DOHH2 (cell line): ENCODE results near the gene PLB1.

Source experiments
- H3F3A ChIP-seq: fragments of 200-600 bp; sonication (generic), shearing (Covaris generic); 2 replicates; pipeline ENCODE4 v1.6.0; 2016; ENCODE audit warnings: antibody characterized with exemption, mild to moderate bottlenecking; ENCODE audit not compliant: control insufficient read depth, insufficient read depth
- H3K27ac ChIP-seq: fragments of 200-600 bp; sonication (generic); 2 replicates; pipeline ENCODE4 v1.5.1; 2014; ENCODE audit warnings: low read depth, mild to moderate bottlenecking, low read length, moderate library complexity
- H3K27me3 ChIP-seq: fragments of 200-600 bp; sonication (generic); 2 replicates; pipeline ENCODE4 v1.6.1; 2014; ENCODE audit warnings: mild to moderate bottlenecking, low read length, mixed read lengths; ENCODE audit not compliant: control insufficient read depth
- H3K36me3 ChIP-seq: fragments of 200-600 bp; sonication (generic); 2 replicates; pipeline ENCODE4 v1.6.1; 2014; ENCODE audit warnings: mild to moderate bottlenecking, low read length, moderate library complexity, mixed read lengths; ENCODE audit not compliant: control insufficient read depth
- H3K4me1 ChIP-seq: fragments of 200-600 bp; sonication (generic); 2 replicates; pipeline ENCODE4 v1.6.1; 2014; ENCODE audit warnings: mild to moderate bottlenecking, low read length, mixed read lengths; ENCODE audit not compliant: control insufficient read depth
- H3K4me2 ChIP-seq: fragments of 200-600 bp; sonication (generic); 2 replicates; pipeline ENCODE4 v1.6.0; 2014; ENCODE audit warnings: mild to moderate bottlenecking, low read length, moderate library complexity
- H3K4me3 ChIP-seq: fragments of 200-600 bp; sonication (generic); 2 replicates; pipeline ENCODE4 v1.5.1; 2014; ENCODE audit warnings: mild to moderate bottlenecking, low read length, mixed read lengths
- H3K79me2 ChIP-seq: fragments of 200-600 bp; sonication (generic); 2 replicates; pipeline ENCODE4 v1.6.1; 2014; ENCODE audit warnings: mild to moderate bottlenecking, low read length, mixed read lengths; ENCODE audit not compliant: control insufficient read depth
- H3K9me2 ChIP-seq: fragments of 200-600 bp; sonication (generic); replicated peaks from 2 replicates; pipeline ENCODE4 v1.6.1; 2014; ENCODE audit warnings: mild to moderate bottlenecking, low read length, mixed read lengths; ENCODE audit not compliant: control insufficient read depth
- H3K9me3 ChIP-seq: fragments of 200-600 bp; sonication (generic); 2 replicates; pipeline ENCODE4 v1.6.1; 2014; ENCODE audit warnings: antibody characterized with exemption, low read length, mixed read lengths; ENCODE audit not compliant: control insufficient read depth, insufficient read depth
- H4K20me1 ChIP-seq: fragments of 200-600 bp; sonication (generic); 2 replicates; pipeline ENCODE4 v1.6.0; 2014; ENCODE audit warnings: low read depth, mild to moderate bottlenecking, antibody characterized with exemption, low read length, moderate library complexity; ENCODE audit not compliant: control insufficient read depth, insufficient read depth
- CTCF ChIP-seq: fragments of 200-600 bp; sonication (generic); IDR thresholded peaks from one replicate; pipeline ENCODE4 v1.5.1; 2014; ENCODE audit warnings: antibody characterized with exemption, mild to moderate bottlenecking, low read depth, low read length; ENCODE audit not compliant: poor library complexity, severe bottlenecking
- EZH2phosphoT487 ChIP-seq: fragments of 200-600 bp; sonication (generic); IDR thresholded peaks from 2 replicates; pipeline ENCODE4 v1.6.1; 2017; ENCODE audit warnings: borderline replicate concordance, mild to moderate bottlenecking, antibody characterized with exemption, low read length, moderate library complexity, mixed read lengths

The PLB1 gene

GRCh38 chr2:28528206-28528605 lies 32.3 kb downstream of the PLB1 start:
- Histone ChIP-seq H3K4me1 (no peaks in the 10 kb centered on the region), H4K20me1 (no peaks in the 10 kb centered on the region), H3K4me2 (no peak overlapping the region), H3K36me3 (no peaks in the 10 kb centered on the region), H3K4me3 (no peak overlapping the region), H3K27ac (no peak overlapping the region), H3F3A (no peaks in the 10 kb centered on the region), H3K79me2 (no peaks in the 10 kb centered on the region), H3K27me3 (peaks cover 7% of the 10 kb centered on the region; the same call in 1 of the 2 replicates), H3K9me2 (no peaks in the 10 kb centered on the region), H3K9me3 (no peaks in the 10 kb centered on the region)
- no peak for TF ChIP-seq EZH2phosphoT487
- no peak for TF ChIP-seq CTCF

- H3K9me2 ChIP-seq, result no peaks in the 10 kb centered on the region
- H3K36me3 ChIP-seq, result no peaks in the 10 kb centered on the region
- no peak overlapping the region for H3K4me3 ChIP-seq
- no peak overlapping the region for H3K27ac ChIP-seq
- no peaks in the 10 kb centered on the region for H4K20me1 ChIP-seq
- H3K9me3 ChIP-seq, result no peaks in the 10 kb centered on the region
- no peak overlapping the region for H3K4me2 ChIP-seq
- no peak for TF ChIP-seq CTCF
- TF ChIP-seq EZH2phosphoT487, result no peak
- peaks cover 3% of the 10 kb centered on the region; the same call in 1 of the 2 replicates for H3K27me3 ChIP-seq
- no peaks in the 10 kb centered on the region for H3K4me1 ChIP-seq
- no peaks in the 10 kb centered on the region for H3F3A ChIP-seq
- no peaks in the 10 kb centered on the region for H3K79me2 ChIP-seq
These were observed 34.9 kb downstream of the PLB1 start for GRCh38 chr2:28530782-28531181.

GRCh38 chr2:28532399-28532798 lies 36.5 kb downstream of the PLB1 start:
- Histone ChIP-seq H4K20me1 (no peaks in the 10 kb centered on the region), H3K9me2 (no peaks in the 10 kb centered on the region), H3K79me2 (no peaks in the 10 kb centered on the region), H3K4me1 (no peaks in the 10 kb centered on the region), H3K36me3 (no peaks in the 10 kb centered on the region), H3K27ac (no peak overlapping the region), H3K9me3 (no peaks in the 10 kb centered on the region), H3F3A (no peaks in the 10 kb centered on the region), H3K4me3 (no peak overlapping the region), H3K4me2 (no peak overlapping the region), H3K27me3 (peaks cover 3% of the 10 kb centered on the region; the same call in 1 of the 2 replicates)
- TF ChIP-seq CTCF (no peak), EZH2phosphoT487 (no peak)
